OCI-LY7 (cell line): ENCODE measurements around the gene GPR84. TPM values are rescaled to one million over a fixed set of nuclear protein-coding genes. Genes with fewer than 3 reads are reported as not detected.

Experiments used
- BruUV-seq: library from RNA; stranded (reverse); fragments of 400-500 nt; replicated peaks from 2 replicates; lab custom pipeline; 2021; lab: Mats Ljungman, UMichigan
- CTCF ChIA-PET: fragments of 300-600 bp; sonication (Branson Sonifier 250); formaldehyde crosslinking; loops from one replicate; lab custom pipeline; 2022; ENCODE audit warnings: antibody characterized with exemption; ENCODE audit not compliant: unreplicated experiment; lab: Charles Lee
- POLR2A ChIA-PET: fragments of 300-600 bp; sonication (Branson Sonifier 250); formaldehyde crosslinking; loops from one replicate; lab custom pipeline; 2022; ENCODE audit warnings: antibody characterized with exemption; lab: Charles Lee
- DNase-seq: peaks from one replicate; pipeline ENCODE4 v3.0.0-alpha.2; 2015; ENCODE audit warnings: low spot score
- H2AFZ ChIP-seq: fragments of 200-600 bp; sonication (generic), shearing (Covaris generic); 2 replicates; pipeline ENCODE4 v1.6.1; 2014; ENCODE audit warnings: mild to moderate bottlenecking, antibody characterized with exemption, low read length, moderate library complexity
- H3K27ac ChIP-seq: fragments of 200-600 bp; sonication (generic); 2 replicates; pipeline ENCODE4 v1.5.1; 2014; ENCODE audit warnings: mixed run types, low read depth, mild to moderate bottlenecking, moderate library complexity, low read length, inconsistent platforms; ENCODE audit not compliant: poor library complexity, severe bottlenecking
- H3K36me3 ChIP-seq: fragments of 200-600 bp; sonication (generic); 2 replicates; pipeline ENCODE4 v1.6.1; 2014; ENCODE audit warnings: mild to moderate bottlenecking, antibody characterized with exemption, low read length, moderate library complexity, mixed read lengths; ENCODE audit not compliant: insufficient read depth
- H3K4me1 ChIP-seq: fragments of 200-600 bp; sonication (generic); 2 replicates; pipeline ENCODE4 v1.5.1; 2014; ENCODE audit warnings: mild to moderate bottlenecking, low read length; ENCODE audit not compliant: insufficient read depth, poor library complexity, severe bottlenecking
- H3K4me2 ChIP-seq: fragments of 200-600 bp; sonication (generic); 2 replicates; pipeline ENCODE4 v1.6.1; 2014; ENCODE audit warnings: mild to moderate bottlenecking, low read length
- H3K4me3 ChIP-seq: fragments of 200-600 bp; sonication (generic); 2 replicates; pipeline ENCODE4 v1.5.1; 2014; ENCODE audit warnings: mild to moderate bottlenecking, low read depth, low read length; ENCODE audit not compliant: poor library complexity, severe bottlenecking
- H3K79me2 ChIP-seq: fragments of 200-600 bp; sonication (generic); 2 replicates; pipeline ENCODE4 v1.6.1; 2016; ENCODE audit warnings: low read depth, mild to moderate bottlenecking, low read length, moderate library complexity, mixed read lengths; ENCODE audit not compliant: insufficient read depth
- H3K9me2 ChIP-seq: fragments of 200-600 bp; sonication (generic); 2 replicates; pipeline ENCODE4 v1.6.1; 2016; ENCODE audit warnings: mild to moderate bottlenecking, low read length, mixed read lengths; ENCODE audit not compliant: insufficient read depth
- H3K9me3 ChIP-seq: fragments of 200-600 bp; sonication (generic); 2 replicates; pipeline ENCODE4 v1.6.1; 2014; ENCODE audit warnings: mild to moderate bottlenecking, mixed run types, low read length, mixed read lengths
- H4K20me1 ChIP-seq: fragments of 200-600 bp; sonication (generic); 2 replicates; pipeline ENCODE4 v1.6.1; 2014; ENCODE audit warnings: mild to moderate bottlenecking, antibody characterized with exemption, low read length, moderate library complexity, mixed read lengths; ENCODE audit not compliant: insufficient read depth
- CTCF ChIP-seq: fragments of 200-600 bp; sonication (generic); conservative IDR thresholded peaks from 2 replicates; pipeline ENCODE4 v1.5.1; 2014; ENCODE audit warnings: mild to moderate bottlenecking, antibody characterized with exemption, low read length, moderate library complexity, mixed read lengths
- EZH2phosphoT487 ChIP-seq: fragments of 200-600 bp; sonication (generic); IDR thresholded peaks from 2 replicates; pipeline ENCODE4 v1.6.1; 2018; ENCODE audit warnings: low read depth, borderline replicate concordance, mild to moderate bottlenecking, mixed run types, antibody characterized with exemption, low read length, moderate library complexity, mixed read lengths
- intact Hi-C: fragments of 100-400 bp; cut with micrococcal nuclease; formaldehyde crosslinking; loops from one replicate; pipeline ENCODE4 v1.10.0; 2022; ENCODE audit not compliant: unreplicated experiment
- total RNA-seq, 2 experiments: library from RNA; depleted of rRNA in 1 of 2; stranded (reverse); fragments of >200 nt in 1 of 2; shearing (Covaris generic) in 1 of 2; gene quantifications; 2 replicates each; pipeline ENCODE4 v1.2.3, GENCODE V29; 2014 to 2022

GPR84 gene
- total RNA-seq, 2 experiments from 2014 or later: 0.30 TPM; not detected in 1

DNA sequence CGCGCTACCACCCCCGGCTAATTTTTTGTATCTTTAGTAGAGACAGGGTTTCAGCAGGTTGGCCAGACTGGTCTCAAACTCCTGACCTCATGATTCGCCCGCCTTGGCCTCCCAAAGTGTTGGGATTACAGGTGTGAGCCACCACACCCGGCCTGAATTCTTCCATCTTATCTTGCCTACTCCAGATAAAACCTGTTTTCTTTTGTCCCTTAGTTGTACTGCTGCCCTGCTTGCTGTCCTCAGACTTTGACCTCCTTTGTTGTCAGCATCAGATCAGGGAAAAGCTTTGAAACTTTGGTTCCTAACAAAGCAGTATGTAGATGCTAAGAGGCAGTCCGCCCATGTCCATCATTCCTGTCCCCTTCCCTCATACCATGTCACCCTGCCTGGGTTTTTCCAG is 23.4 kb downstream of the GPR84 start:
- no TSS peak for BruUV-seq
- TF ChIP-seq EZH2phosphoT487 (no peak), CTCF (no peak)
- Histone ChIP-seq H3K79me2 (no peaks in the 10 kb centered on the region), H3K9me2 (no peaks in the 10 kb centered on the region), H3K27ac (no peak overlapping the region), H3K36me3 (peaks cover 61% of the 10 kb centered on the region), H2AFZ (no peak overlapping the region), H3K9me3 (no peaks in the 10 kb centered on the region), H3K4me2 (no peak overlapping the region), H3K4me1 (peaks cover 13% of the 10 kb centered on the region), H4K20me1 (0 out of 2 replicates have a peak, but pooled peaks cover 12% of the 10 kb centered on the region), H3K4me3 (no peak overlapping the region)
- ChIA-PET POLR2A (interaction anchor here (0.6 to 0.8 kb wide), 2 partner anchors 10 to 73 kb away, joined by 3 to 5 read pairs; no protein-coding TSS in a partner anchor), CTCF (no interaction called here)
- no peak for DNase-seq
- intact Hi-C loops: no loop called here

DNA sequence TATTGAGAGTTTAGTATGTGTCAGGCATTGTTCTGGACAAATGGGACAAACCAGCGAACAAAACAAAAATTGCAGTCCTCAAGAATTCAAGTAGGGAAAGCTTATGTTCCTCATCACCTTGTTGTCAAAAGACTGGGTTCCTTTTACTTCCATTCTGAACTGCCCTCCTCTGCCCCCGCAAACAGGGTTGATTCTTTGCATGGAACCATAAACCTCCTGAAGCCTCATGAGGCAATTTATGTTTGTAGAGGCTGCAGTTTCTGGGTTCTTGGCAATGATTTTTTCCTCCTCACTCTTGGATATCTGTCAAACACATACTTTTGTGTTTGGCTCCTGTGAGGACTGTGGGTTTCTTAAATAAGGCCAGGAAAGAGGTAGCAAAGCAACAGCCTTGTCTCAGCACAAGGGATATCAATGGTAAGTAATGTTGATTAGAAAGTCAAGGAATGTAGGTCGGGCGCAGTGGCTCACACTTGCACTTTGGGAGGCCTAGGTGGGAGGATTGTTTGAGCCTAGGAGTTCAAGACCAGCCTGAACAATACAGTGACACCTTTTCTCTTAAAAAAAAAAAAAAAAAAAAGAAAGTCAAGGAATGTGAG is 25.5 kb downstream of the GPR84 start:
- peaks cover 13% of the 10 kb centered on the region for H3K4me1 ChIP-seq
- intact Hi-C loops: no loop called here
- no peak overlapping the region for H3K27ac ChIP-seq
- ChIA-PET POLR2A (no interaction called here), CTCF (no interaction called here)
- H3K4me3 ChIP-seq: no peak overlapping the region
- DNase-seq: no peak
- TF ChIP-seq EZH2phosphoT487 (no peak), CTCF (no peak)
- peaks cover 44% of the 10 kb centered on the region for H3K36me3 ChIP-seq
- no TSS peak for BruUV-seq
- no peaks in the 10 kb centered on the region for H3K9me2 ChIP-seq
- H3K79me2 ChIP-seq: no peaks in the 10 kb centered on the region
- no peak overlapping the region for H2AFZ ChIP-seq
- no peaks in the 10 kb centered on the region for H3K9me3 ChIP-seq
- H3K4me2 ChIP-seq: no peak overlapping the region
- 0 out of 2 replicates have a peak, but pooled peaks cover 12% of the 10 kb centered on the region for H4K20me1 ChIP-seq
